GM12892 (cell line): Measurements from ENCODE around the gene TUT7.

Experiments
- DNase-seq: peaks from one replicate; pipeline ENCODE4 v3.0.0; 2011; ENCODE audit not compliant: insufficient read length
- FAIRE-seq: peaks from 2 replicates; lab custom pipeline; 2011; peaks lifted over from hg19 to GRCh38; lab: Jason Lieb, UNC
- POLR2A ChIP-seq: IDR thresholded peaks from 2 replicates; pipeline ENCODE4 v1.6.1; 2011; ENCODE audit warnings: low read depth, low read length, control low read depth
- POLR2AphosphoS5 ChIP-seq: IDR thresholded peaks from 2 replicates; pipeline ENCODE4 v1.6.1; 2011; ENCODE audit warnings: low read depth, low read length, control low read depth
- TAF1 ChIP-seq: IDR thresholded peaks from 2 replicates; pipeline ENCODE4 v1.6.1; 2011; ENCODE audit warnings: low read depth, mild to moderate bottlenecking, control low read depth, low read length, borderline replicate concordance

Gene TUT7

GRCh38 chr9:86344818-86345217 lies 9.4 kb downstream of the TUT7 start:
- DNase-seq: no peak
- TF ChIP-seq POLR2AphosphoS5: no peak
- no peak for TF ChIP-seq TAF1
- TF ChIP-seq POLR2A: no peak
- no peak for FAIRE-seq

GRCh38 chr9:86342269-86342668 lies 11.9 kb downstream of the TUT7 start:
- FAIRE-seq: no peak
- TF ChIP-seq POLR2AphosphoS5: no peak
- TF ChIP-seq TAF1: no peak
- TF ChIP-seq POLR2A: no peak
- DNase-seq: no peak

- TF ChIP-seq POLR2AphosphoS5 (no peak), POLR2A (no peak), TAF1 (no peak)
- DNase-seq (no peak), FAIRE-seq (peak; percentile 82)
Observed at GRCh38 chr9:86341007-86341491, 13.2 kb downstream of the TUT7 start.

- DNase-seq (no peak), FAIRE-seq (peak; percentile 74)
- no peak for TF ChIP-seq POLR2A
- TF ChIP-seq TAF1: no peak
- no peak for TF ChIP-seq POLR2AphosphoS5
Observed at GRCh38 chr9:86340356-86341006, 13.7 kb downstream of the TUT7 start.

- no peak for TF ChIP-seq TAF1
- TF ChIP-seq POLR2A: no peak
- TF ChIP-seq POLR2AphosphoS5: no peak
- FAIRE-seq (peak; percentile 78), DNase-seq (no peak)
Observed at GRCh38 chr9:86337469-86338108, 16.6 kb downstream of the TUT7 start.

GRCh38 chr9:86336058-86336457 lies 18.2 kb downstream of the TUT7 start:
- no peak for TF ChIP-seq TAF1
- TF ChIP-seq POLR2AphosphoS5: 0 out of 2 replicates have a peak, but pooled peaks have one; percentile 4
- DNase-seq: no peak
- peak; percentile 65 for FAIRE-seq

GRCh38 chr9:86333651-86334050 lies 20.6 kb downstream of the TUT7 start:
- DNase-seq: no peak
- TF ChIP-seq POLR2A: no peak
- FAIRE-seq: no peak

- TF ChIP-seq POLR2AphosphoS5 (no peak), TAF1 (no peak), POLR2A (no peak)
- DNase-seq: no peak
- FAIRE-seq: no peak
Observed at GRCh38 chr9:86330186-86330585, 24.0 kb downstream of the TUT7 start.

- DNase-seq (no peak), FAIRE-seq (no peak)
Observed at GRCh38 chr9:86329649-86330048, 24.6 kb downstream of the TUT7 start.

GRCh38 chr9:86328156-86328555 lies 26.1 kb downstream of the TUT7 start:
- no peak for DNase-seq
- TF ChIP-seq TAF1 (no peak), POLR2A (no peak), POLR2AphosphoS5 (no peak)
- no peak for FAIRE-seq

More at GRCh38 chr9:86329649-86330048, 24.6 kb downstream of the TUT7 start:
- no peak for TF ChIP-seq TAF1
- TF ChIP-seq POLR2A: no peak

GRCh38 chr9:86326536-86326935 lies 27.7 kb downstream of the TUT7 start:
- DNase-seq: no peak
- FAIRE-seq: no peak
- TF ChIP-seq POLR2A: no peak
- no peak for TF ChIP-seq POLR2AphosphoS5
- no peak for TF ChIP-seq TAF1

GRCh38 chr9:86324901-86325300 lies 29.3 kb downstream of the TUT7 start:
- DNase-seq: no peak
- FAIRE-seq: no peak

More at GRCh38 chr9:86324901-86325300, 29.3 kb downstream of the TUT7 start:
- no peak for TF ChIP-seq POLR2AphosphoS5
- TF ChIP-seq POLR2A: no peak
- no peak for TF ChIP-seq TAF1
